Fibroblast of lung (primary cell): ENCODE data around the gene NTSR2. TPM values are rescaled to one million over a fixed set of nuclear protein-coding genes. Genes with fewer than 3 reads are reported as not detected.

Source experiments
- DNase-seq, 2 donors: peaks; one replicate each; pipeline versions ENCODE4 v3.0.0 to v3.0.0-alpha.2; 2010; ENCODE audit warnings: low read depth in 2 of 2
- H2AFZ ChIP-seq: 2 replicates; pipeline ENCODE4 v1.5.1; 2012; ENCODE audit warnings: low read length, control low read depth, inconsistent platforms
- H3K27ac ChIP-seq: 2 replicates; pipeline ENCODE4 v1.5.1; 2011; ENCODE audit warnings: low read length, control low read depth; ENCODE audit not compliant: insufficient read depth
- H3K27me3 ChIP-seq: 2 replicates; pipeline ENCODE4 v1.5.1; 2011; ENCODE audit warnings: mild to moderate bottlenecking, low read length; ENCODE audit not compliant: control insufficient read depth, insufficient read depth
- H3K36me3 ChIP-seq: 2 replicates; pipeline ENCODE4 v1.5.1; 2011; ENCODE audit warnings: low read length; ENCODE audit not compliant: control insufficient read depth, insufficient read depth
- H3K4me1 ChIP-seq: 2 replicates; pipeline ENCODE4 v1.5.1; 2011; ENCODE audit warnings: low read length; ENCODE audit not compliant: control insufficient read depth, insufficient read depth; ENCODE audit errors: extremely low read depth
- H3K4me2 ChIP-seq: 2 replicates; pipeline ENCODE4 v1.5.1; 2011; ENCODE audit warnings: low read length, control low read depth; ENCODE audit not compliant: insufficient read depth; ENCODE audit errors: extremely low read depth
- H3K4me3 ChIP-seq, 4 experiments: fragments of 200-600 bp in 1 of 4; sonication (generic) in 1 of 4; replicated peaks in 1 of 4; 2 replicates each; pipeline ENCODE4 v1.5.1; 2011 to 2016; ENCODE audit warnings: low read length in 4 of 4, low read depth in 3 of 4, mild to moderate bottlenecking in 3 of 4, control low read depth in 2 of 4, inconsistent platforms in 1 of 4, mixed read lengths in 1 of 4; ENCODE audit not compliant: insufficient read depth in 1 of 4; ENCODE audit errors: control extremely low read depth in 1 of 4
- H3K79me2 ChIP-seq: 2 replicates; pipeline ENCODE4 v1.5.1; 2012; ENCODE audit warnings: mild to moderate bottlenecking, low read length, inconsistent platforms; ENCODE audit not compliant: control insufficient read depth, insufficient read depth
- H3K9ac ChIP-seq: 2 replicates; pipeline ENCODE4 v1.5.1; 2011; ENCODE audit warnings: mild to moderate bottlenecking, low read length, control low read depth; ENCODE audit not compliant: insufficient read depth
- H3K9me3 ChIP-seq: 2 replicates; pipeline ENCODE4 v1.5.1; 2012; ENCODE audit warnings: low read depth, low read length; ENCODE audit not compliant: control insufficient read depth, insufficient read depth
- H4K20me1 ChIP-seq: 2 replicates; pipeline ENCODE4 v1.5.1; 2011; ENCODE audit warnings: low read length; ENCODE audit not compliant: control insufficient read depth, insufficient read depth; ENCODE audit errors: extremely low read depth
- CTCF ChIP-seq, 2 donors: IDR thresholded peaks in 1 of 2; conservative IDR thresholded peaks in 1 of 2; 1 replicate in 1 of 2; 2 replicates in 1 of 2; pipeline ENCODE4 v1.5.1; 2011 to 2012; ENCODE audit warnings: low read length in 2 of 2, control low read depth in 1 of 2, inconsistent platforms in 1 of 2, low read depth in 1 of 2, mild to moderate bottlenecking in 1 of 2
- EZH2 ChIP-seq: IDR thresholded peaks from 2 replicates; pipeline ENCODE4 v1.5.1; 2012; ENCODE audit warnings: low read length, control low read depth, mild to moderate bottlenecking; ENCODE audit errors: missing control alignments
- polyA plus RNA-seq, 2 donors: library from polyadenylated mRNA; depleted of rRNA in 1 of 2; stranded (reverse) in 1 of 2; unstranded in 1 of 2; fragments of >200 nt; gene quantifications; 2 replicates each; pipeline ENCODE4 v1.2.1, GENCODE V29; 2011 to 2012; ENCODE audit warnings: missing spikeins in 1 of 2
- total RNA-seq: library from RNA; depleted of rRNA; stranded (reverse); fragments of >200 nt; gene quantifications from 2 replicates; pipeline ENCODE4 v1.2.1, GENCODE V29; 2014

The NTSR2 gene
- total and polyA plus RNA-seq, 2 donors (not counting 1 experiment from before 2014, with no cell fraction given): not detected

- no peak overlapping the region for H2AFZ ChIP-seq
- H3K27me3 ChIP-seq: peaks cover 5% of the 10 kb centered on the region
- no peak for DNase-seq
- no peak for TF ChIP-seq CTCF (conservative IDR thresholded peaks at IDR 0.05 in 1 of 2, IDR thresholded peaks at IDR 0.05 in 1 of 2; ENCODE audit: low read depth in 1 of 2, low read length in 2 of 2)
- no peak for TF ChIP-seq EZH2
- no peaks in the 10 kb centered on the region for H3K9me3 ChIP-seq
- H3K4me2 ChIP-seq: no peak overlapping the region
- H3K27ac ChIP-seq: no peak overlapping the region
- no peaks in the 10 kb centered on the region for H4K20me1 ChIP-seq
- H3K9ac ChIP-seq: no peak overlapping the region
- H3K79me2 ChIP-seq: no peaks in the 10 kb centered on the region
- H3K4me3 ChIP-seq: no peak overlapping the region
- H3K36me3 ChIP-seq: no peaks in the 10 kb centered on the region
- peaks cover 20% of the 10 kb centered on the region for H3K4me1 ChIP-seq
Observed at GRCh38 chr2:11678306-11678960, 8.4 kb upstream of the NTSR2 start.

DNA sequence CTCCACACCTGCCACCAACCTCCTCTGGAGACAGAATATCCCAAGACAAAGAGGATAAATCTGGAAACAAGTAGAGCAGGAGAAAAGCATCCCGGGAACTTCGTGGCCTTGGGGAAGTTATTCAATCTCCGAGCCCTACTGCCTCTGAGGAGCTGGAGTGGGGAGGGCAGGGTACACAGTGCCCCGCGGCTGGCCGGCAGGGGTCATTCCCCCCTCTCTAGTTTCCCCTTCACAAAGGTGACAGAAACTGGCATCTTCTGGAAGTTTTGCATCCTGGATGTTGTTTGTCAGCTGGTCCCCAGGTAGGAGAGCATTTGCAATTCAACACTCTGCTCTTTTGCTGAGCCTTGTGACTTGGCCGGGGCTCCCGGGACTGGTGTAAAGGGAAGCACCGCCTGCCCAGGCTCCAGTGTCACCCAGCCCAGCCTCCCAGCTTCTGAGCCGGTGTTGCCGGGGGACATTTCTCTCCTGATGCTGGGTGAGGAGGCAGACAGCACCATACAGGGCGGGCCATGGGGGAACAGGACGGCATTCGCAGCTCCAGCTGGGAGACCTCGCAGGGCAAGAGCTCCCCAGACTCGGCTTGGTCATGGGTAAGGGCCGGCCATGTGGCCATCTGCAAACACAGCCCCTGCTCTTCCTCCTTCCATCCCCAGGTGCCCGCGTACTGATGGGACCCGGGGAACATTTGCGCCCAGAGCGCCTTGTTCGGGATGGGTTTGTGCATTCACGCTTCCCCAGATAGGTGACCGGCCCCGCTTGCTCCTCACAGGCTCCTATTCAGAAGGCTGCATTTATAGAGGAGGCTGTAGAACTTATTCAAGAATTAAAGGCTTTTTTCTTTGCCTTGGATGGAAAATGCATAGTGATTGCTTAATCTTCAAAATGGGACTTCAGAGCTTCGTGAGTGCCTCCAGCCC lies 7.4 kb upstream of the NTSR2 start:
- no peaks in the 10 kb centered on the region for H3K9me3 ChIP-seq
- DNase-seq: no peak
- no peak overlapping the region for H3K9ac ChIP-seq
- H3K4me2 ChIP-seq: no peak overlapping the region
- no peaks in the 10 kb centered on the region for H4K20me1 ChIP-seq
- no peak overlapping the region for H2AFZ ChIP-seq
- TF ChIP-seq CTCF (conservative IDR thresholded peaks at IDR 0.05 in 1 of 2, IDR thresholded peaks at IDR 0.05 in 1 of 2; ENCODE audit: low read depth in 1 of 2, low read length in 2 of 2) (no peak), EZH2 (peak; percentile 10)
- H3K4me1 ChIP-seq: peaks cover 20% of the 10 kb centered on the region
- H3K36me3 ChIP-seq: no peaks in the 10 kb centered on the region
- peaks cover 5% of the 10 kb centered on the region for H3K27me3 ChIP-seq
- no peaks in the 10 kb centered on the region for H3K79me2 ChIP-seq
- H3K27ac ChIP-seq: no peak overlapping the region
- H3K4me3 ChIP-seq: no peak overlapping the region

DNA sequence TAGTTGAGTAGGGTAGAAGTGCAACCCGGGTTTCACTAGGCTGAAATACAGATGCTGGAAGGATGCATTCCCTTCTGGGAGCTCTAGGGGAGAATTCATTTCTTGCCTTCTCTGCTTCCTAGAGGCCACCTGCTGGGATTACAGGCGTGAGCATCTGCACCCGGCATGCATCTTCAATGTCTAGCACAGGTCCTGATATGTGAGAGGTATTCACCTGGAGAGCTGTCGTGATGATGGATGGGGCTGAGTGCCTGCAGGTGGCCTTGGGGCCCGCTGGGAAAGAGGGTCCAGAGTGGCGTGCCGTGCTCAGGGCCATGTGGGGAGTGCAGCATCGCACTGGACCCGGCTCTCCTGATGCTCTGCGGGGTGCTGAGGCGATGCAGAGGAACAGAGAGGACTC lies 6.6 kb upstream of the NTSR2 start:
- DNase-seq: no peak

More for the DNA sequence above, 6.6 kb upstream of the NTSR2 start:
- H3K27ac ChIP-seq: no peak overlapping the region
- no peaks in the 10 kb centered on the region for H3K79me2 ChIP-seq
- no peaks in the 10 kb centered on the region for H3K36me3 ChIP-seq
- no peak overlapping the region for H3K4me2 ChIP-seq
- H3K27me3 ChIP-seq: peaks cover 5% of the 10 kb centered on the region
- H3K9me3 ChIP-seq: no peaks in the 10 kb centered on the region
- no peak overlapping the region for H2AFZ ChIP-seq
- H3K4me1 ChIP-seq: peaks cover 20% of the 10 kb centered on the region
- TF ChIP-seq CTCF (conservative IDR thresholded peaks at IDR 0.05 in 1 of 2, IDR thresholded peaks at IDR 0.05 in 1 of 2; ENCODE audit: low read depth in 1 of 2, low read length in 2 of 2) (peak in 1 of 2 donors; percentile 13), EZH2 (no peak)
- H3K4me3 ChIP-seq: no peak overlapping the region
- H3K9ac ChIP-seq: no peak overlapping the region
- H4K20me1 ChIP-seq: no peaks in the 10 kb centered on the region
